ENCODE measurements around the gene MEAK7.

Gene MEAK7

GRCh38 chr16:84477661-84478060 lies 26.8 kb downstream of the MEAK7 start:
- ATAC-seq: no peak
- TF ChIP-seq ESRRG (CRISPR knock-in tag; IDR thresholded peaks at IDR 0.05) (no peak), ZFP30 (CRISPR knock-in tag; IDR thresholded peaks at IDR 0.05) (no peak), TOX (CRISPR knock-in tag; IDR thresholded peaks at IDR 0.05; ENCODE audit: borderline replicate concordance) (no peak), ARNTL (CRISPR knock-in tag; IDR thresholded peaks at IDR 0.05; ENCODE audit: borderline replicate concordance, low read depth) (no peak), CREB5 (CRISPR knock-in tag; IDR thresholded peaks at IDR 0.05; ENCODE audit: low read depth) (no peak), ZNF8 (CRISPR knock-in tag; IDR thresholded peaks at IDR 0.05) (no peak), CSDC2 (CRISPR knock-in tag; IDR thresholded peaks at IDR 0.05) (no peak), BACH2 (CRISPR knock-in tag; IDR thresholded peaks at IDR 0.05; ENCODE audit: borderline replicate concordance) (no peak), OSR1 (CRISPR knock-in tag; IDR thresholded peaks at IDR 0.05) (no peak)

- TF ChIP-seq TCF4 (CRISPR knock-in tag; IDR thresholded peaks at IDR 0.05; ENCODE audit: borderline replicate concordance) (no peak), ISL1 (CRISPR knock-in tag; IDR thresholded peaks at IDR 0.05) (no peak), BACH2 (CRISPR knock-in tag; IDR thresholded peaks at IDR 0.05; ENCODE audit: borderline replicate concordance) (no peak), ZFP3 (CRISPR knock-in tag; IDR thresholded peaks at IDR 0.05) (no peak), CREB5 (CRISPR knock-in tag; IDR thresholded peaks at IDR 0.05; ENCODE audit: low read depth) (no peak), TOX (CRISPR knock-in tag; IDR thresholded peaks at IDR 0.05; ENCODE audit: borderline replicate concordance) (no peak), ARNTL (CRISPR knock-in tag; IDR thresholded peaks at IDR 0.05; ENCODE audit: borderline replicate concordance, low read depth) (no peak), ESRRG (CRISPR knock-in tag; IDR thresholded peaks at IDR 0.05) (no peak), ZC3H10 (CRISPR knock-in tag; IDR thresholded peaks at IDR 0.05) (no peak), PPARA (CRISPR knock-in tag; IDR thresholded peaks at IDR 0.05; ENCODE audit: borderline replicate concordance) (no peak), TSHZ2 (CRISPR knock-in tag; IDR thresholded peaks at IDR 0.05) (no peak), CSDC2 (CRISPR knock-in tag; IDR thresholded peaks at IDR 0.05) (no peak)
- TF ChIP-seq, protein P1, sequence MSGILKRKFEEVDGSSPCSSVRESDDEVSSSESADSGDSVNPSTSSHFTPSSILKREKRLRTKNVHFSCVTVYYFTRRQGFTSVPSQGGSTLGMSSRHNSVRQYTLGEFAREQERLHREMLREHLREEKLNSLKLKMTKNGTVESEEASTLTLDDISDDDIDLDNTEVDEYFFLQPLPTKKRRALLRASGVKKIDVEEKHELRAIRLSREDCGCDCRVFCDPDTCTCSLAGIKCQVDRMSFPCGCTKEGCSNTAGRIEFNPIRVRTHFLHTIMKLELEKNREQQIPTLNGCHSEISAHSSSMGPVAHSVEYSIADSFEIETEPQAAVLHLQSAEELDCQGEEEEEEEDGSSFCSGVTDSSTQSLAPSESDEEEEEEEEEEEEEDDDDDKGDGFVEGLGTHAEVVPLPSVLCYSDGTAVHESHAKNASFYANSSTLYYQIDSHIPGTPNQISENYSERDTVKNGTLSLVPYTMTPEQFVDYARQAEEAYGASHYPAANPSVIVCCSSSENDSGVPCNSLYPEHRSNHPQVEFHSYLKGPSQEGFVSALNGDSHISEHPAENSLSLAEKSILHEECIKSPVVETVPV (CRISPR knock-in tag; IDR thresholded peaks at IDR 0.05): no peak
- TF ChIP-seq, protein P2, sequence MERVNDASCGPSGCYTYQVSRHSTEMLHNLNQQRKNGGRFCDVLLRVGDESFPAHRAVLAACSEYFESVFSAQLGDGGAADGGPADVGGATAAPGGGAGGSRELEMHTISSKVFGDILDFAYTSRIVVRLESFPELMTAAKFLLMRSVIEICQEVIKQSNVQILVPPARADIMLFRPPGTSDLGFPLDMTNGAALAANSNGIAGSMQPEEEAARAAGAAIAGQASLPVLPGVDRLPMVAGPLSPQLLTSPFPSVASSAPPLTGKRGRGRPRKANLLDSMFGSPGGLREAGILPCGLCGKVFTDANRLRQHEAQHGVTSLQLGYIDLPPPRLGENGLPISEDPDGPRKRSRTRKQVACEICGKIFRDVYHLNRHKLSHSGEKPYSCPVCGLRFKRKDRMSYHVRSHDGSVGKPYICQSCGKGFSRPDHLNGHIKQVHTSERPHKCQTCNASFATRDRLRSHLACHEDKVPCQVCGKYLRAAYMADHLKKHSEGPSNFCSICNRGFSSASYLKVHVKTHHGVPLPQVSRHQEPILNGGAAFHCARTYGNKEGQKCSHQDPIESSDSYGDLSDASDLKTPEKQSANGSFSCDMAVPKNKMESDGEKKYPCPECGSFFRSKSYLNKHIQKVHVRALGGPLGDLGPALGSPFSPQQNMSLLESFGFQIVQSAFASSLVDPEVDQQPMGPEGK (CRISPR knock-in tag; IDR thresholded peaks at IDR 0.05; ENCODE audit: borderline replicate concordance): no peak
Measured at GRCh38 chr16:84476401-84476800, 28.1 kb downstream of the MEAK7 start.

GRCh38 chr16:84475643-84476240 lies 28.7 kb downstream of the MEAK7 start:
- no peak for ATAC-seq
- TF ChIP-seq RARB (CRISPR knock-in tag; IDR thresholded peaks at IDR 0.05) (no peak), ZNF565 (CRISPR knock-in tag; conservative IDR thresholded peaks at IDR 0.05; ENCODE audit: low read depth) (no peak), ZC3H10 (CRISPR knock-in tag; IDR thresholded peaks at IDR 0.05) (no peak), TSHZ2 (CRISPR knock-in tag; IDR thresholded peaks at IDR 0.05) (no peak), ZFP3 (CRISPR knock-in tag; IDR thresholded peaks at IDR 0.05) (no peak), PPARA (CRISPR knock-in tag; IDR thresholded peaks at IDR 0.05; ENCODE audit: borderline replicate concordance) (no peak), BACH2 (CRISPR knock-in tag; IDR thresholded peaks at IDR 0.05; ENCODE audit: borderline replicate concordance) (no peak), TCF4 (CRISPR knock-in tag; IDR thresholded peaks at IDR 0.05; ENCODE audit: borderline replicate concordance) (no peak)
- TF ChIP-seq, protein P1 (CRISPR knock-in tag; IDR thresholded peaks at IDR 0.05): no peak
- TF ChIP-seq, protein P2 (CRISPR knock-in tag; IDR thresholded peaks at IDR 0.05; ENCODE audit: borderline replicate concordance): no peak

More at GRCh38 chr16:84476401-84476800, 28.1 kb downstream of the MEAK7 start:
- ATAC-seq: no peak

Measured in SK-N-SH treated with all-trans-retinoic acid at 6 μM for 48 hours (cell line).